ENCODE measurements around the gene EMP3.

- no peak for TF ChIP-seq POLR2A (IDR thresholded peaks at IDR 0.05)
- TF ChIP-seq CTCF (IDR thresholded peaks at IDR 0.05 in 4 of 5, conservative IDR thresholded peaks at IDR 0.05 in 1 of 5): no peak
Measured at GRCh38 chr19:48348045-48348444, 22.7 kb downstream of the EMP3 start.
